Aorta (tissue), 5 donors: ENCODE results near the gene EP300. TPM values are rescaled to one million over a fixed set of nuclear protein-coding genes. Genes with fewer than 3 reads are reported as not detected.

Source experiments
- ATAC-seq: fragments of 200-7000 bp; cut with Tn5 transposase; one replicate; pipeline ENCODE4 v1.9.1; 2022; ENCODE audit warnings: moderate library complexity; ENCODE audit not compliant: low FRiP score
- DNase-seq, 2 donors: peaks; one replicate each; pipeline ENCODE4 v3.0.0-alpha.2; 2020
- H3K27ac ChIP-seq, 2 donors: one replicate each; pipeline ENCODE4 v1.5.1; 2013; ENCODE audit warnings: low read length in 2 of 2, mild to moderate bottlenecking in 2 of 2, moderate library complexity in 2 of 2, control low read depth in 1 of 2, inconsistent platforms in 1 of 2, low read depth in 1 of 2
- H3K27me3 ChIP-seq, 2 donors: one replicate each; pipeline ENCODE4 v1.6.1; 2013; ENCODE audit warnings: control low read depth in 1 of 2, low read length in 1 of 2, mild to moderate bottlenecking in 1 of 2, moderate library complexity in 1 of 2; ENCODE audit not compliant: insufficient read depth in 2 of 2, control insufficient read depth in 1 of 2
- H3K36me3 ChIP-seq, 2 donors: one replicate each; pipeline ENCODE4 v1.6.1; 2013; ENCODE audit warnings: control low read depth in 1 of 2, low read length in 1 of 2, mild to moderate bottlenecking in 1 of 2; ENCODE audit not compliant: insufficient read depth in 2 of 2, control insufficient read depth in 1 of 2
- H3K4me1 ChIP-seq, 2 donors: one replicate each; pipeline ENCODE4 v1.6.1; 2013; ENCODE audit warnings: low read length in 2 of 2, control low read depth in 1 of 2, mild to moderate bottlenecking in 1 of 2, moderate library complexity in 1 of 2; ENCODE audit not compliant: insufficient read depth in 2 of 2, control insufficient read depth in 1 of 2
- H3K4me3 ChIP-seq, 2 donors: one replicate each; pipeline ENCODE4 v1.5.1; 2013; ENCODE audit warnings: low read length in 2 of 2, control low read depth in 1 of 2, mild to moderate bottlenecking in 1 of 2
- H3K9me3 ChIP-seq: one replicate; pipeline ENCODE4 v1.6.1; 2013; ENCODE audit warnings: mild to moderate bottlenecking, low read length; ENCODE audit not compliant: control insufficient read depth
- WGBS, 2 donors: extraction: QIAGEN DNeasy Blood & Tissue Kit; methylation state at CpG; one replicate each; pipeline ENCODE4 v1.1.7; 2013; 5-methylcytosine and 5-hydroxymethylcytosine counted together
- intact Hi-C, 2 donors: fragments of 100-400 bp; cut with DNase I; formaldehyde crosslinking; loops; one replicate each; pipeline versions ENCODE4 v1.14.2 to v1.15.0; 2022
- polyA plus RNA-seq, 2 donors: library from polyadenylated mRNA; stranded (reverse); fragments of 200-250 nt; gene quantifications; one replicate each; pipeline ENCODE4 v1.2.3, GENCODE V29; 2013
- total RNA-seq, 2 donors: library from RNA; stranded (reverse); fragmentation: NEBNext Ultra II Directional; extraction: Animal tissue kit (Norgen Biotek cat#: 25700); gene quantifications; one replicate each; pipeline ENCODE4 v1.2.1, GENCODE V29; 2021
- donor health status: healthy with polysubstance abuse.
- donor health status: Bipolar disorder and iron deficiency.
- donor health status: DM: no; HTN: no; CAD: no.
- donor health status: DM: no; HTN: no; CAD: no.
- donor health status: DM: yes; HTN: yes; CAD: no.

EP300 gene
- total and polyA plus RNA-seq, 4 donors: 4.9 to 89.5 (median 36.8) TPM

GRCh38 chr22:41201141-41201540, 108.7 kb downstream of the EP300 start:
- Histone ChIP-seq H3K4me1 (no peaks in the 10 kb centered on the region), H3K4me3 (no peak overlapping the region), H3K27ac (no peak overlapping the region), H3K27me3 (no peaks in the 10 kb centered on the region), H3K9me3 (no peaks in the 10 kb centered on the region), H3K36me3 (no peaks in the 10 kb centered on the region)
- intact Hi-C loops: no loop called here
- 70 to 71% methylated on average over 10 of the region's 10 CpGs for WGBS, 2 donors
- no peak for ATAC-seq
- no peak for DNase-seq

- Histone ChIP-seq H3K27ac (no peak overlapping the region), H3K4me3 (no peak overlapping the region), H3K36me3 (no peaks in the 10 kb centered on the region), H3K9me3 (no peaks in the 10 kb centered on the region), H3K4me1 (no peaks in the 10 kb centered on the region), H3K27me3 (no peaks in the 10 kb centered on the region)
- intact Hi-C loops: no loop called here
- no peak for ATAC-seq
- WGBS, 2 donors: 87 to 88% methylated on average over 2 of the region's 2 CpGs
- no peak for DNase-seq
These were observed 110.7 kb downstream of the EP300 start for GRCh38 chr22:41203118-41203517.

GRCh38 chr22:41204066-41204465, 111.7 kb downstream of the EP300 start:
- H3K27me3 ChIP-seq: no peaks in the 10 kb centered on the region
- no peak overlapping the region for H3K4me3 ChIP-seq
- intact Hi-C loops: loop anchor here in 1 of 2 donors (2.0 kb wide), 1 partner anchor 33 kb away; no protein-coding TSS in a partner anchor
- ATAC-seq (no peak), DNase-seq (no peak)
- WGBS, 2 donors: 56 to 63% methylated on average over 6 of the region's 6 CpGs
- H3K4me1 ChIP-seq: no peaks in the 10 kb centered on the region
- no peaks in the 10 kb centered on the region for H3K36me3 ChIP-seq
- H3K9me3 ChIP-seq: no peaks in the 10 kb centered on the region
- no peak overlapping the region for H3K27ac ChIP-seq

- WGBS, 2 donors: 2% methylated on average over 47 of the region's 47 CpGs
- H3K27ac ChIP-seq: peak within 1 kb of the TSS in 1 of 2 donors; percentile 43
- intact Hi-C loops: loop anchor here in 1 of 2 donors (2.0 kb wide), 1 partner anchor 34 kb away; no protein-coding TSS in a partner anchor
These were observed 112.9 kb downstream of the EP300 start, which contains the start of gene L3MBTL2 for GRCh38 chr22:41204992-41205900. Gene L3MBTL2 (plus strand): TSS chr22:41205312. CDS start chr22:41205363, 51 bp downstream.

GRCh38 chr22:41206719-41207118, 114.3 kb downstream of the EP300 start:
- Histone ChIP-seq H3K4me3 (no peak overlapping the region), H3K27ac (no peak overlapping the region), H3K27me3 (no peaks in the 10 kb centered on the region), H3K9me3 (no peaks in the 10 kb centered on the region), H3K4me1 (no peaks in the 10 kb centered on the region), H3K36me3 (peaks cover 0 to 2% of the 10 kb centered on the region in 2 donors)
- ATAC-seq (no peak), DNase-seq (no peak)
- 87 to 90% methylated on average over 9 of the region's 9 CpGs for WGBS, 2 donors
- intact Hi-C loops: no loop called here

More at GRCh38 chr22:41204992-41205900, 112.9 kb downstream of the EP300 start, which contains the start of gene L3MBTL2:
- Histone ChIP-seq H3K27me3 (no peaks in the 10 kb centered on the region), H3K4me3 (peak within 1 kb of the TSS; percentile 38 to 48), H3K36me3 (peaks cover 0 to 2% of the 10 kb centered on the region in 2 donors), H3K4me1 (no peaks in the 10 kb centered on the region), H3K9me3 (no peaks in the 10 kb centered on the region)
- DNase-seq (peak; percentile 98 to 100), ATAC-seq (peak; percentile 99)

- 97% methylated on average over 10 of the region's 10 CpGs for WGBS, 2 donors
- H3K27ac ChIP-seq: no peak overlapping the region
- H3K9me3 ChIP-seq: no peaks in the 10 kb centered on the region
- ATAC-seq (no peak), DNase-seq (no peak)
- H3K36me3 ChIP-seq: no peaks in the 10 kb centered on the region
- no peaks in the 10 kb centered on the region for H3K4me1 ChIP-seq
- H3K4me3 ChIP-seq: no peak overlapping the region
- no peaks in the 10 kb centered on the region for H3K27me3 ChIP-seq
- intact Hi-C loops: no loop called here
These were observed 123.0 kb downstream of the EP300 start for GRCh38 chr22:41215409-41215808.

GRCh38 chr22:41215926-41216325, 123.5 kb downstream of the EP300 start:
- no peaks in the 10 kb centered on the region for H3K9me3 ChIP-seq
- no peak overlapping the region for H3K4me3 ChIP-seq
- ATAC-seq: no peak
- H3K27me3 ChIP-seq: no peaks in the 10 kb centered on the region
- intact Hi-C loops: no loop called here
- no peaks in the 10 kb centered on the region for H3K4me1 ChIP-seq
- H3K27ac ChIP-seq: no peak overlapping the region
- 94 to 97% methylated on average over 7 of the region's 7 CpGs for WGBS, 2 donors
- peaks cover 0 to 3% of the 10 kb centered on the region in 2 donors for H3K36me3 ChIP-seq
- DNase-seq: no peak

- intact Hi-C loops: no loop called here
- H3K9me3 ChIP-seq: no peaks in the 10 kb centered on the region
- peaks cover 0 to 5% of the 10 kb centered on the region in 2 donors for H3K36me3 ChIP-seq
- DNase-seq (no peak), ATAC-seq (no peak)
- no peak overlapping the region for H3K27ac ChIP-seq
- no peak overlapping the region for H3K4me3 ChIP-seq
- whole genome bisulfite sequencing, 2 donors: 86 to 89% methylated on average over 13 of the region's 13 CpGs
- no peaks in the 10 kb centered on the region for H3K27me3 ChIP-seq
- H3K4me1 ChIP-seq: no peaks in the 10 kb centered on the region
These were observed 124.6 kb downstream of the EP300 start for GRCh38 chr22:41216984-41217383.
